HG03442 (cell line): Measurements from ENCODE around the gene SSTR3.
"Not testable (repeated sequence)": the region's sequence is repeated elsewhere in the genome, so short reads cannot be mapped to it uniquely, and the experiment has no call there.

ENCODE experiments used
- ATAC-seq: cut with Tn5 transposase; IDR thresholded peaks from one replicate; pipeline ENCODE4 v1.9.1; 2021; ENCODE audit warnings: mild to moderate bottlenecking, moderate library complexity; ENCODE audit not compliant: unreplicated experiment

The SSTR3 gene

DNA sequence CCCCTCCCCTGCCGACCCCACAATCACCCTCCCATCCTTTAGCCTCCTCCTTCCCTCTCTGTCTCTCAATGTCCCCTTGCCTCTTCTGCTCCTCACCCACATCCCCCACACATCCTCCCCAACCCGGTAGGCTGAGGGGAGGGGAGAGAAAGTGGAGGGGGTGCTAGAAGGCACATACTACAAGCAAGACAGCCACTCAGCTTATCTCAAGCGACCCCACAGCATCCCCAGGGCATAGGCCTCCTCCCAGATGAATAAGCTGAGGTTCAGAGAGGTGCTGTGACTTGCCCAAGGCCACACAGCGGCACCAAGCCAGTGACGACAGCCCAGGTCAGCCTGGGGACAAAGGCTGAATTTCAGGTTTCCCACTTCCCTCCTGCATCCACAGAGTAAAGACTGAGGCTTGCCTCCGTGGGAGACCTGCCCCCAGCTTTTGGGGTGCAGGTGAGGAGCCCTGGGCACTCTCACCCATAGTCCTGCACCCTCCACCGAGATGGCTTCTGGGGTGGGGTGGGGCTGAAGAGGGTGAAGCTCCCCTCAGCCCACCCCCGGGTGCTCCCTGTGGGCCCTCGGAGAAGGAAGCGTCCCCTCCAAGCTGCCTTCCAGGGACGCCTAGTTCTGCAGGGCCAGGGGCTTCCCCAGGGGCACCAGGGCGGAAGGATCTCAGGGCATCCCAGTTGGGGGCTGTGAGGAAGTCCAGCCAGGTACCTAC, 31.3 kb upstream of the SSTR3 start:
- ATAC-seq, result no peak

DNA sequence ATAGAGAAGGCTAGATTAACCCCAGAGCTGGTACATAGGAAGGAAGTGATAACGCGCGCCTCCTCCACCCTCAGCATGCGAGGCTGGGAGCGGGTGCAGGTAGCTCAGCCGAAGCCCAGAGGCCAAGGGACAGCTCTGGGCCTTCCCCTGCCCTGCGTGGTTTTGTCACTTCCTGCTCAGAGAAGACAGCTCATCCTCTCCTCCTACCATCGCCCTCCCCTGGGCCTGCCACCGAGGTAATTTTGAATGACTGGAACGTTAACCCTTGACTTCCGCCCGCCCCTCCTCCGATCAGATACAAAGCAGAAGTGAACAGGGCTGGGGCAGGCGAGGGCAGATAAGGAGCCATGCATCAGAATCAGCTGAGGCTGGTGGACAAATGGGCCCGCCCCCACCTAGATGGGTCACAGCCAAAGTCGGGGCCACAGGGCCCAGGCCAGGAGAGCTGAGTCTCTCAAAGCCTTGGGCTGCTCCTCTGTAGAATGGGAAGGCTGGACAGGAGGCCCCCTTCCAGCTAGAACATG, 30.2 kb upstream of the SSTR3 start:
- ATAC-seq, result peak; percentile 56

- ATAC-seq, result no peak
Observed at GRCh38 chr22:37241351-37242142, 29.3 kb upstream of the SSTR3 start.

DNA sequence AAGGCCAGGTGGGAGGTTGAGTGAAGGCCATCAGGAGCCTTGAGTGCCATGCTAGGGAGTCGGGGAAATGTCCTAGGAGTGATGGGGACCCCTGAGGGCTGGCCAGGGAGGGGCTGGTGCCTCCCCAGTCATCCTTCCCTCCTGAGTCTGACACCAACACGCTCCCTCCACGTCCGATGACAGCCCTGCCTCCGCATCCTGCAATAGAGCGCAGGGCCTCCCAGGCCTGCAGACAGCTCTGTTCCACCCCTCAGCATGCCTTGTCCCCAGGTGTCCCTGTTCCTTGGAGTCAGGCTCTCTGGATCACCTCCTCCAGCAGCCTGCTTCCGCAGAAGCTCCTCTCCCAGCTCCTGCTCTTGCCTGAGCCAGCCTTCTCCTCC, 28.7 kb upstream of the SSTR3 start:
- no peak for ATAC-seq

- ATAC-seq, result no peak
Observed at GRCh38 chr22:37240240-37240940, 28.1 kb upstream of the SSTR3 start.

DNA sequence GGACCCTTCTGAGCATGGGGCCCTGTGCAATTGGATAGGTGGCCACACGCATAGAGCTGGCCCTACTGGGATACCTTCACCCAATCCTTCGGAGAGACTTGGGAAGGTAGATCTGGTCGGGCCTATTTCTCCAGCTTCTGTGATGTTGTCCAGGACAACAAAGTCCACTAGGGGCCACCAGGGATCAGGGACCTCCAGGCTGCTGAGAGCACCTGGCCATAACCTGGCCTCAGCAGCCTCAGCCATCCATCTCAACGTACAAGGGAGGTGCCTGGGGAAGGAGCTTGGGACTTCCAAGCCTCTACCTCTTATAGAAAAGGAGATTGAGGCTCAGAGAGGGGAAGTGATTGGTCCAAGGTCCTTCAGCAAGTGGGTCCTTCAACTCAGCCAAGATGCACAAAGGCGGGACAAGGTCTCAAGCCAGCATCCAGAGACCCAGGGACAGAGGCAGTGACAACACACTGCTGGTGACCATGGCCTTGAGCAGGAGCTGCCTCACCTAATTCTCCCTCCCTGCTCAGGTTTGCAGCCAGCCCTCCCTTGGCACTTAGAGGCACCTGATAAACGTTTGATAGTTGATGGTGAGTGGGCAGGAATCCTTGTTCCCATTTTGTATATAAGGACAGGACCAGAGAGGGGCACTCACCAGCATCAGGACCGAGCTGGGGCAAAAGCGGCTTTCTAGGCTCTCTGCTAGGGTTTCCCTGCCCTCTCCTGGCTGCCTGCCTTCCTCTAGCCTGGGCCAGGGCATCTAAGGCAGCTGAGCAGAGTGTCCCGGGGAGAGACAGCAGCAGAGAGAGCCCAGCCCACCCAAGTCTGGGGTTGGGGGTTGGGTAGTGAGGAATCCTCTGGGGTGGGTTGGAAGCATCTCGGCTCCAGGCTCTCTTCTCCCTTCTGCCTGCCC, 27.3 kb upstream of the SSTR3 start:
- no peak for ATAC-seq

DNA sequence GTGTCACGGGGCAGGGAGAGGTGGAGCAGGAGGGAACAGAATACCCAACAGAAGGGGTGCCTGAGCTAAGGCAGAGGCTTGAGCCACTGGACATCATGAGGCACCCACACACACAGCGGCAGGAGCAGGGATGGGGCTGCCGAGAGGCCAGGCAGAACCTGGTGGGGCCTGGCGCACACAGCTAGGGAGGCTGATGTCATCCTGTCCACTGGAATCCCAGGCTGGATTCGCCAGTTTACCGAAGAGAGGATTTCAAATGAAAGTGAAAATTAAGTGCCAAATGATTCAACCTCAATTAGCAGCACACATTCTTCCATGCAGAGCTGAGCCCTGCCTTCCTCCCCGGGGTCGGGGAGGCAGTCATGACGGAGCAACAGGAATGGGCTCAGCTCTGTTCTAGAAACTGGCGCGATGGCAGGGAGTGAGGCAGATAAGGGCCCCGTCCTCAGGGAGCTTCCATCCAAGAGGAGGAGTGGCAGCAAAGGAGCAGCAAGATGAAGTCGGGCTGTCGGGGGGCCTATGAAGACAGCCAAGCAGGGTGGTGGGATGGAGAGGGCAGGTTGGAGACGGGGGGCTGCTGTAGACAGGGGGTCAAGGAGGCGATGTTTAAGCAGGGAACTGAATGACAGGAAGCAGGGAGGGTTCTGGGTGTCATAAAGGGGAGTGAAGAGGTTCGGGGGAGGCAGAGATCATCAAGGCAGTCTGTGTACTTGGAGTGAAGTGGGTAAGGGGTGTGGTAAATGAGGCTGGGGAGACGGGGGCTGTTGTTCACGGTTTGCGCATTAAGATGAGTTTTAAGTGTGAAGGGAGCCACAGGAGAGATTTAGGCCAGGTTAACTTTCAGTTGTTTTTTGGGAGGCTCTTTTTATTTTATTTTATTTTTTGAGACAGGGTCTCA, 25.3 kb upstream of the SSTR3 start:
- no peak for ATAC-seq

DNA sequence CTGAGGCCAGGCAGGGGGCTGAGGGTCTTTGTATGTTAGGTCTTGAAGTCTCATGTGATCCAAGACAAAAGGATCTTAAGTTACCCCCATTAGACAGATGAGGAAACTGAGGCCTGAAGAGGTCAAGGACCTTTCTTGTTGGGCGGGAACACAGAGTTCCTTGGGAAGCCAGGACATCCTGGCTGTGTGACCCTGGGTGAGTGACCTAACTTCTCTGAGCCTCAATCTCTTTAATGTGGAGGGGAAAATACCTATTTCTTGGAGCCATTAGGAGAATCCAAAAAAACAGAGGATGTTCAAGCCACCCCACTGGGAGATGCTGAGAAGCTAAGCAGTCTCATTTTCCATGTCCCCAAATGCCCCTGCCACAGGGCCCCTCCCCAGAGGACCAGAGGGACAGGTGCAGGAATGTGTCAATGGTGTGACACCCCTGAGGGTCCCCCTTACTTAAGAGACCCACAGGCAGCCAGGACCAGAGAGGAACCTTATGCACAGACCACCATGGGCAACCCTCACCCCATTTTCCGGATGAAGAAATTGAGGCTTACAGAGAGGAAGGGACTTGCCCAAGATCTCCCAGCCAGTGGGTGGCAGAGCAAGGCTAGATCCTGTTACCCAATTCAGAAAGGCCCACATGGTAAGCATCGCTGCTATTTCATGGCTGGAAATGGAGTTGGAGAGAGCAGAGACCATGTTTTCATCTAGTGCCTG, 23.8 kb upstream of the SSTR3 start:
- no peak for ATAC-seq

DNA sequence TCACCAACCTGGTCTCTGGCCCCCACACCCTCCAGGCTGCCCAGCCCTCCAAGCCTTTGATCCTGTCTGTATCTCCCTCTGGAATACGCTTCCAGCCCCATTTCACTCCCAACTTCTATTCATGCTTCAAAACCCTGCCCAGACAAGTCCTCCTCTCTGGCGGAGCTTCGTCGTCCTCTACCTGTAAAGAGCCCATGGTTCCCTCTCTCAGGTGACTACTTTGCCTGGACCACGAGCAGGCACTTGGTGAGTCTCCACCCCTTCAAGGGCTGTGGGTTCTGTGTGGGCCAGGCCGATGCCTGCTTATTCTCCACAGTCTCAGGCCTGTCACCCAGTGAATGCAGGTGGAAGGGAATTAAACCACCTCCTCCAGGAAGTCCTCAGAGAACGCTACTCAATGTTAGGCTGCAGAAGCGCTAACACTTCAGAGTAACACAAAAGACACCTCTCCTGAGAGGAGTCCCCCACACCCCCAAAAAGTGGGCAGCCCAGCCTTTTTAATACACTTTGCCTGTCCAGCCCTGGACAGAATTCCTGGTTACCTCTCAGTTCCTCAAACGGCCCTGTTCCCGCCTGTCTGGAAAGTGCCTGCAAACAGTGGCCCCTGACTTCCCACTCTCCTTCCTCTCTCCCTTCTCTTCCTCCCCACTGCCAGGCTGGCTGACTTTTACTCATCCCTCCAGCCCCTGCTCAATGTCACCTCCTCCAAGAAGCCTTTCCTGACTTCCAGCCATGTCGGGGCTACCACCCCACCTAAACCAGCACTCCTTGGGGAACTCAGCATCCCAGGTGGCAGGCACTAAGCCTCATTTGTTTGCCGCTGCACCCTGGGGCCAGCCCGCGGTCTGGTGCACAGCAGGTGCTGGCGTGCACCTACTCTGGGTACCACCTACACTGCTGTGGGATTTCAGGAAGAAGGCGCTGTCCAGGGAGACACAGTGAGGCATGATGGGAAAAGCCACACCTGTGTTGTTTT, 22.7 kb upstream of the SSTR3 start:
- ATAC-seq, result no peak

GRCh38 chr22:37233751-37234631, 21.7 kb upstream of the SSTR3 start:
- ATAC-seq, result no peak

DNA sequence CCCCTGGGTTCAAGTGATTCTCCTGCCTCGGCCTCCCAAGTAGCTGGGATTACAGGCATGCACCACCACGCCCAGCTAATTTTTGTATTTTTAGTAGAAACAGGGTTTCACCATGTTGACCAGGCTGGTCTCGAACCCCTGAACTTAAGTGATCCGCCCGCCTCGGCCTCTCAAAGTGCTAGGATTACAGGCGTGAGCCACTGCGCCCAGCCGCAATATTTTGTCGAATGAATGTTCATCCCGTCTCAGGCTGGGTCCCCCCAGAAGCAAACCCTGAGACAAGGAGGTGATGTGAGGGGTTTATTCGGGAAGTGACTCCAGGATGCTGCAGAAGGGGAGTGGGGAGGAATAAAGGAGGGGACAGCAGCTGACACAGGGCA, 21.1 kb upstream of the SSTR3 start:
- not testable (repeated sequence) for ATAC-seq

DNA sequence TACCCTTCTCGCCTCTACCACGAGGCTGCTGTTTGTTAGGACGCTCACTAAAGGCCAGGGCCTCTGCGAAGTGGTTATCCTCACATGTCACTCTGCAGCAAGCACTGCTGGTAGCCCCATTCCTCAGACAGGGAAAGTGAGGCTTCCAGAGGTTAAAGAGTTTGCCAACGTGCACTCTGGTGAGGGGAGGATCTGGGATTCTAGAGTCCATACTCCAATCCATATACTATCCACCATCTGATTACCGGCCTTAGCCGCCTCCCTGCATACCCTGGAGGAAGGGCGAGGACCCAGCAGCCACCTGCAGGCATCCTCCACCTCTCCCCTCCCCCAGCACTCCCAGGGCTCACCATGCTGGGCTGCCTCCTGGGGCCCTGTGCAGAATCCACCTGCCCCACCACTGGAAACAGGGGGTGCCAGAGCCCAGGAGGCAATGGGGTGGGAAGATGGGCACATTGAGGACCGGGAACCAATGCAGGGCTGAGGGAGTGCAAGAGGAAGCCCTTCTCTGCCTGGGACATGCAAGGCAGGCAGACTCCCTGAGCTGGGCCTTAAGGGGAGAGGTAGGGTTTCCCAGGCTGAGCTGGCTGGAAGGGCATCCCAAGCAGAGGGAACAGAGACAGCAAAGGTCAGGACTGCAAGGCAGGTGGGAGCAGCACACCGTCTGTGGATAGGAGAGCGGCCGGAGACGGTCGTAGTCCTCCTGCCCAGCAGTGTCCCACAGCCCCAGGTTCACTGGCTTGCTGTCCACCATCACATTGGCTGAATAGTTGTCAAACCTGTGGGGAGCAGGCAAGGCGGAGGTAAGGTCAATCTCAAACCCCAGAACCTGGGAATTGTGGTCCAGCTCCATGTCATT, 20.1 kb upstream of the SSTR3 start:
- ATAC-seq, result no peak

DNA sequence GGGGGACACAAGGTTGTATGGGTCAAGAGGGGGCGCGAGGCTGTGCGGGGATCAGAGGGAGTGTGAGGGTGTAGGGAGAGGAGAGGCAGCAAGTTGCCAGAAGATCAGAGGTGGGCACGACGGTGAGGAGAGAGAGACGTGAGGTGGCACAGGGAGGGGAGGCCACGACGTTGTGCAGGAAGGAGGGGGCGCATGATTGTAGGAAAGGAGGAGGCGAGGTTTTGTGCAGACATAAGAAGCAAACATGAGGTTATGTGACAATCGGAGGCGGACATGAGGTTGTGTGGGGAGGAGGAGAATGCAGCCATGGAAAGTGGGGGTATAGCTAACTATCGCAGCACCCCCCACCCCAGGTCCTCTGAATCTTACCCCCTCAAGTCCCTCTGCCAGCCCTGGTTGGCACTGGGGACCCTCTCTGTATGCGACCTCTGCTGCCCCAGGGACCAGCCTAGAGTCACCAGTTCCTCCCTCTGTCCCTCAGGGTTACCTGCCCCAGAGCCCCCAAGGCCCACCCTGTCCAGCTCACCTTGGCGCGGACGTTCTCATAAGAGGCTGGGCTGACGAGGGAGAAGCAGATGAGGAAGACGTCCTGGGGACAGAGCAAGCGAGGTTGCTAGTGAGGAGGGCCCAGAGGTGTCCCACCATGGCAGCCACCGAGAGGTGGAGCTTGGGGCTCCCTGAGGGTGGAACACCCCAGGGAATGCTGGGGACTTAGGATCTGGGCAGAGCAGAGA, 19.3 kb upstream of the SSTR3 start:
- ATAC-seq, result no peak

GRCh38 chr22:37230673-37231405, 18.6 kb upstream of the SSTR3 start:
- no peak for ATAC-seq
